Mammary epithelial cell (primary cell): ENCODE measurements around the gene P2RY1.

ENCODE experiments used
- CTCF ChIP-seq, 2 donors: IDR thresholded peaks in 1 of 2; conservative IDR thresholded peaks in 1 of 2; 2 replicates each; pipeline ENCODE4 v1.5.1; 2011 to 2012; ENCODE audit warnings: inconsistent platforms in 2 of 2, low read length in 2 of 2, mild to moderate bottlenecking in 2 of 2, control low read depth in 1 of 2, low read depth in 1 of 2; ENCODE audit not compliant: insufficient read depth in 1 of 2; ENCODE audit errors: extremely low read depth in 1 of 2
- EZH2 ChIP-seq: IDR thresholded peaks from 2 replicates; pipeline ENCODE4 v1.6.1; 2012; ENCODE audit warnings: low read length, inconsistent platforms, borderline replicate concordance

DNA sequence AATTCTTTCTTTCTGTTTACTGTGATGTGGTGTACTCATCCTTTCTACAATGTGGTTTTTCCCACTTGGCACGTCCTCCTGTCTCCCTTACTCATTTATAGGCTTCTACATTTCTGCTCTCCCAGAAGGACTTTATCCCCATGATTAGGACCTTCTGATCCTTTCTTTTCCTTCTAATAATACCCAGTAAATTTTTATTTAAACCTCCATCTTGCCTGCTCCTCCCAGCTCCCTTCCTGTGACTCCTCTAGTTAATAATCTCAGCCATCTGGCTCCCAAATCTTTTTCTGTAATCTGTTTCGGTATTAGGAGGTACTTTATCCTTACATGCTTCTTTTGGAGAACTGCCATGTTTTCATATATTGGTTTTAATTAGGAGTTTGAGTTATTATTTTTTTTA is 11.2 kb upstream of the P2RY1 start:
- TF ChIP-seq CTCF (conservative IDR thresholded peaks at IDR 0.05 in 1 of 2, IDR thresholded peaks at IDR 0.05 in 1 of 2; ENCODE audit: extremely low read depth in 1 of 2, insufficient read depth in 1 of 2, low read depth in 1 of 2, low read length in 2 of 2): no peak
- TF ChIP-seq EZH2: no peak
